GM12875 (cell line): ENCODE data around the gene IFT57.

Experiments used
- H3K4me3 ChIP-seq: one replicate; pipeline ENCODE4 v1.5.1; 2011; ENCODE audit warnings: low read depth, low read length, control low read depth
- TF ChIP-seq, protein P1 (sequence below): IDR thresholded peaks from 2 replicates; pipeline ENCODE4 v1.5.1; 2011; ENCODE audit warnings: low read depth, mild to moderate bottlenecking, control low read depth, inconsistent platforms, low read length, moderate library complexity, borderline replicate concordance; ENCODE audit not compliant: insufficient read depth

Gene IFT57

DNA sequence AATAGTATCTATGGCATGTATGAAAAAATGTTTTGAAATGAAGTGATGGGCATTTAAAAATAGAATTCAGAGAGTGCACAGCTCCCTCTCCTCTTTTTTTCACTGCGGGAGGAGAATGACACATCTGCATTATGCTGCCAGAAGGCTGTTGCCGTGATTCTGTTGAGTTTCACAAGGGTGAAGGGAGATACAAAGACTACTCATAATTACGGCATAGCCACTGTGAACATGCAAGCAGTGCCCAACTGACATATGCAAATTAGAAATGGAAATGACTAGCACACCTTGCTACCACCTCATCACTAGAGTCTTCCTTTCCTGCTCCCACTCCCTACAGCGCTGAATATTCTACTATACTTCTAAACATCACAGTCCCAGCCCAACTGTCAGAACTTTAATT lies 20.1 kb downstream of the IFT57 start:
- TF ChIP-seq, protein P1, sequence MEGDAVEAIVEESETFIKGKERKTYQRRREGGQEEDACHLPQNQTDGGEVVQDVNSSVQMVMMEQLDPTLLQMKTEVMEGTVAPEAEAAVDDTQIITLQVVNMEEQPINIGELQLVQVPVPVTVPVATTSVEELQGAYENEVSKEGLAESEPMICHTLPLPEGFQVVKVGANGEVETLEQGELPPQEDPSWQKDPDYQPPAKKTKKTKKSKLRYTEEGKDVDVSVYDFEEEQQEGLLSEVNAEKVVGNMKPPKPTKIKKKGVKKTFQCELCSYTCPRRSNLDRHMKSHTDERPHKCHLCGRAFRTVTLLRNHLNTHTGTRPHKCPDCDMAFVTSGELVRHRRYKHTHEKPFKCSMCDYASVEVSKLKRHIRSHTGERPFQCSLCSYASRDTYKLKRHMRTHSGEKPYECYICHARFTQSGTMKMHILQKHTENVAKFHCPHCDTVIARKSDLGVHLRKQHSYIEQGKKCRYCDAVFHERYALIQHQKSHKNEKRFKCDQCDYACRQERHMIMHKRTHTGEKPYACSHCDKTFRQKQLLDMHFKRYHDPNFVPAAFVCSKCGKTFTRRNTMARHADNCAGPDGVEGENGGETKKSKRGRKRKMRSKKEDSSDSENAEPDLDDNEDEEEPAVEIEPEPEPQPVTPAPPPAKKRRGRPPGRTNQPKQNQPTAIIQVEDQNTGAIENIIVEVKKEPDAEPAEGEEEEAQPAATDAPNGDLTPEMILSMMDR = no peak
- no peak overlapping the region for H3K4me3 ChIP-seq

DNA sequence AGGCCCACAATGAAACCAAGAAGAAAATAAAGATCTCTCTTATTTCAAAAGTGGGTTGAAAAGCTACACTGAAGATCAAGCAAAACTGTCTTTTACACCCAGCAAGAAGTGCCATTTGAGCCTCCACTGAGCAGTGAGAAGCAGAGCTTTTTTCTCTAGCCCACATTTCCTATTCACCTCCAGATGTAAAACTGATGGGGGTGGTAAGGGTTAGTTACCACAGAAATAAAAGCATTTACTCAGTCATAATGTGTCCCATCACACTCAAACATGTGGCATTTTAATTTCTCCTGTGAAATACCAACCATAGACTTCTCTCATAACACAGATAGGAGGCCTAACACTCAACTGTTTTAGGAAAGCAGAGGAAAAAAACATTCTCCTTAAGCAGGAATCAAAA lies 21.0 kb downstream of the IFT57 start:
- TF ChIP-seq, protein P1 = no peak
- no peak overlapping the region for H3K4me3 ChIP-seq

DNA sequence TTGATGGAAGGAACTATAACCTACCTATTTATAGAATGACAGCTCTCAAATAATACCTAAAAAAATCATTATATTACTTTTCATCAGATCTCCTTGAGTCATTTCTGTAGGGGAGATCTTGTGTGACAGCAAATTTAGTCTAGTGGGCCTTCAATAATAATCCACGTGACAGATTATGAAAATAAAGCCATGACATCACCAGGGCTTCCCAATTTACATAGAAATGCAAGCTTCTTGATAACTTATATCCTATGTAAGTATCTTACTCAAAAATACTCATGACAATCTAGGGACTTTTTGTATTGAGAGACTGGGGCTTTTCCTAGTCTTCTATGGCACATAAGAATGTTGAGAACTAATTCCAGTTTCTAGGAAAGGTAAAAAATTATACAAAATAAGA lies 21.6 kb downstream of the IFT57 start:
- no peak overlapping the region for H3K4me3 ChIP-seq
- TF ChIP-seq, protein P1 = no peak

DNA sequence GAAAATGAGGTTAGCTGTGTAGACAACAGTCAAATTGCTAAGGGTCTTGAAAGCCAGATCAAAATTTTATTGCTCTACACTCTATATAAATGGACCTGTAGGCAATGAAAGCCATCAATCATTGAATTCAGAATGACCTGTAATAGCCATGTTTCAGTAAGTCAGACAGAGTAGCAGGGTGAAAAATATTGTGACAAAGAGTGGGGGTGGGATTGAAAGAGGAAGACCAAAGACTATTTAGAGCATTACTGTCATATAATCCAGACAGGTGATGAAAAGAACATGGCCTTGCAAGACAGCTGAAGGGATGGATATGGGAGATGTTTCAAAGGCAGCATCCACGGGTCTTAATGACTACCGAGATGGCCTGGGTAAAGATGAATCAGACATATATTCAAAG lies 22.2 kb downstream of the IFT57 start:
- no peak overlapping the region for H3K4me3 ChIP-seq
- TF ChIP-seq, protein P1 = no peak

DNA sequence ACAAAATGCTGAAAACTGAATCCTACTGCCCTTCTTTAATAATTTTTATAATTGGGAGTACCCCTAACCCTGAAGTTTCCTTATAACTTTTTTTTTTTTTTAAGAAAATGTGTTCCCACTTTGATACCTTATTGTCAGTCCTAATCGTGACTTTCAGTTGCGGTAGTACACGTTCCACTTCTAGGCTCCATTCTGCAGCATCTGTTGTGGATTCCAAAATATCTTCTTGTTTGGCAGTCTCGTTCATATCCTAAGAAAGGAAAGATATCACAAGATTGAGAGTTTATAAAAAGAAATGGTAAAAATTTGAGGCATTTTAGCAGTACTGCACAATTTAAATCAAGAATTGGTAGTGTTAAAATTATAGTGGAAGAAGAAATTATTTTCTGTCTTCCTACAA lies 30.8 kb downstream of the IFT57 start:
- TF ChIP-seq, protein P1 = no peak
- H3K4me3 ChIP-seq = no peak overlapping the region

DNA sequence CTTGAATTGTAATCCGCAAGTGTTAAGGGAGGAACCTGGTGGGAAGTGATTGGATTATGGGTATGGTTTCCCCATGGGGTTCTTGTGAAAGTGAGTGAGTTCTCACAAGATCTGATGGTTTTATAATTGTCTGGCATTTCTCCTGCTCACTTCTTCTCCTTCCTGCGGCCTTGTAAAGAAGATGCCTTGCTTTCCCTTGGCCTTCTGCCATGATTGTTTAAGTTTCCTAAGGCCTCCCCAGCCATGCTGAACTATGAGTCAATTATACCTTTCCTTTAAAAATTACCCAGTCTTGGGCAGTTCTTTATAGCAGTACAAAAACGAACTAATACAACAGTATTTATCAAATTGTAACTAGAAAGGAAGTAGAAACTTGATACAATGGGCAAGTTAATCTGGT lies 31.9 kb downstream of the IFT57 start:
- H3K4me3 ChIP-seq = no peak overlapping the region
- TF ChIP-seq, protein P1 = no peak

DNA sequence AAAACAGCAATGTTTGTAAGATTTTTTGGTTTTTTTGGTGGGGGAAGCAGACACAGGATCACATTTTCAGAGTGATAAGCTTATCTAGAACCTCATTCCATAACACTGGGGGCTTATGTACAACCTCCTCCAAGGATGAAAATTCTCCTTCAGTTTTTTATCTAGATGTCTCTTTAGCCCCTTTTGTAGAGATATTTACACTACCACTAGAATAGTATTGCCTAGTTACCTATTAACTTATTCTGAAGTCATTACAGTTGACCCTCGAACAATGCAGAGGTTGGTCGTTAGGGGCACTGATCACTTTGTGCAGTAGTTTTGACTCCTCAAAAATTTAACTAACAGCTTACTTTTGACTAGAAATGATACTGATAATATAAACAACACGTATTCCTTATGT lies 32.8 kb downstream of the IFT57 start:
- no peak overlapping the region for H3K4me3 ChIP-seq

More for the DNA sequence above, 32.8 kb downstream of the IFT57 start:
- TF ChIP-seq, protein P1 = no peak
